NB4 (cell line): ENCODE measurements around the gene NT5C3B.
A peak's percentile ranks its signal among the peaks of the same experiment; 100 is the strongest.

Experiments
- DNase-seq: peaks from one replicate; pipeline ENCODE4 v3.0.0; 2010; ENCODE audit warnings: low read depth
- H3K4me3 ChIP-seq: one replicate; pipeline ENCODE4 v1.5.1; 2011; ENCODE audit warnings: mild to moderate bottlenecking, low read depth, low read length, moderate library complexity
- CTCF ChIP-seq: IDR thresholded peaks from one replicate; pipeline ENCODE4 v1.5.1; 2012; ENCODE audit warnings: low read depth, low read length
- MAX ChIP-seq: IDR thresholded peaks from 2 replicates; pipeline ENCODE4 v1.6.1; 2011; ENCODE audit warnings: low read depth, low read length
- MYC ChIP-seq: IDR thresholded peaks from 2 replicates; pipeline ENCODE4 v1.6.1; 2011; ENCODE audit warnings: low read depth, low read length
- POLR2A ChIP-seq: IDR thresholded peaks from 2 replicates; pipeline ENCODE4 v1.6.1; 2011; ENCODE audit warnings: mild to moderate bottlenecking; ENCODE audit not compliant: insufficient read length; ENCODE audit errors: extremely low read depth

The NT5C3B gene

DNA sequence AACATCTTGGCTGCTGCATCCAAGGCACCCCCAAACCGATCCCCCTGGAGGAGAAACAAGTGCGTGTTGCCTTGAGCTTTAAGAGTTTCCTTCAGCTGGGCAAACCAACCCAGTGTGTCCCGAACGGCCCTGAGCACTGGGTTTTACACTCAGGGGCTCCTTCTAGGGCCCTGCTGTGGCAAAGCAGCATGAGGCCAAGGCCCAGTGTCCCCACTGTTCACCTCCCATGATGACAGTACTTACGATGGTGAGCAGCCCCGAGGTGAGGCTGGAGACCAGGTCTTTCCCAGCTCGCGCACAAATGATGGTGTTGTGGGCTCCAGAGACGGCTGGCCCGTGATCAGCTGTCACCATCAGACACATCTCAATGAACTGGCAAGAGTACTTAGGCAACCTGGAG lies 35.8 kb upstream of the NT5C3B start:
- DNase-seq: no peak
- TF ChIP-seq CTCF (no peak), POLR2A (no peak), MAX (no peak), MYC (no peak)
- H3K4me3 ChIP-seq: no peak overlapping the region

GRCh38 chr17:41870627-41871026 lies 34.6 kb upstream of the NT5C3B start:
- no peak overlapping the region for H3K4me3 ChIP-seq
- DNase-seq: no peak
- TF ChIP-seq MYC (no peak), POLR2A (no peak), CTCF (no peak), MAX (no peak)

DNA sequence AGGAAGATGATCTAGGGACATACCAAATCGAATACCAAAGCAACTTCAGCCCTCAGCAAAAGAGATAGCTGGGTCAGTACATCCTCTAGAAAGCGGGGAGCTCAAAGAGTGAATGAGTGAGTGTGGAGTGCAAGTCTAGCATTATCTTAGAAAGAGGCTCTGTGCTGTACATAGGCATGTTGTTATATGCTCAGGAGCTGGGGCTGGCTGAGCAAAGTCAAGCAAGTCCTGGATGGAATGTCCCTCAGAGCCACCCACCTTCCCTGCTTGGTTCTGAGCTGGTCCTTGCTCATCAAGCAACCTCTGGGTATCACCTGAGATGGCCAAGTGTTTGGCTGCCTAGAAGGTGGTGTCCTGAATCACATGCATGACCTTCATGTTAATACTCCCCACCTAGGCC lies 34.1 kb upstream of the NT5C3B start:
- no peak overlapping the region for H3K4me3 ChIP-seq
- TF ChIP-seq MYC (no peak), POLR2A (no peak), CTCF (no peak), MAX (no peak)
- no peak for DNase-seq

DNA sequence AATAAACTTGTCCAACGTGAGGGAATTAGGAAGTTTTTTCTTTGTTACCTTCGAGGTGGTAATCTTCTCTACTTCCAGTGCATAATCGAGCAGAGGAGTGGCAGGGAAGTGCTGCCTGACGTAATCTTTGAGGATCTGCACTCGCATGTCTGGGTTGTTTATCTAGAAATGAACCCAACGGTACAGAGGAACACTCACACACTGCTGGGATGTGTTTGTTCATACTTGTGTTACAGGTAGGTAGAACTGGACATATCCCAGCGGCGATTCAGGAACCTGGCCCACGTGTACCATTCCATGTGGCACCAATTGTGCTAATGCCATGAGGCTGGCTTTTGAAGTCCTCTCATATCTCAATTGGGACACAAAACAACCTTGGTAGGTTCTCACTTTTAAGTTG lies 33.4 kb upstream of the NT5C3B start:
- no peak for DNase-seq
- TF ChIP-seq MAX (no peak), POLR2A (no peak), MYC (no peak), CTCF (no peak)
- no peak overlapping the region for H3K4me3 ChIP-seq

GRCh38 chr17:41868568-41868967 lies 32.5 kb upstream of the NT5C3B start:
- TF ChIP-seq CTCF (no peak), MYC (no peak), MAX (no peak), POLR2A (no peak)
- H3K4me3 ChIP-seq: no peak overlapping the region
- DNase-seq: no peak

- H3K4me3 ChIP-seq: peak overlapping the region; percentile 44
- no peak for TF ChIP-seq MAX
- no peak for TF ChIP-seq CTCF
- TF ChIP-seq MYC: no peak
- TF ChIP-seq POLR2A: peak; percentile 54
- DNase-seq: no peak
Observed at GRCh38 chr17:41865596-41865893, 29.5 kb upstream of the NT5C3B start.
